ENCODE measurements around the gene TBC1D10A.

- TF ChIP-seq REST (IDR thresholded peaks at IDR 0.05; ENCODE audit: insufficient read depth in 1 of 2, low read depth in 2 of 2, low read length in 2 of 2): no peak
- TF ChIP-seq TAF1 (IDR thresholded peaks at IDR 0.05; ENCODE audit: borderline replicate concordance, insufficient read depth, low read length): no peak
- no peak for TF ChIP-seq SIN3A (IDR thresholded peaks at IDR 0.05; ENCODE audit: borderline replicate concordance, insufficient read depth, low read length)
- TF ChIP-seq POLR2AphosphoS5 (IDR thresholded peaks at IDR 0.05; ENCODE audit: low read depth, low read length): no peak
- no peak for TF ChIP-seq FOXP2 (optimal IDR thresholded peaks at IDR 0.05; ENCODE audit: borderline replicate concordance, extremely low read depth, extremely low read length, insufficient read depth)
Observed at GRCh38 chr22:30284666-30285065, 42.1 kb downstream of the TBC1D10A start.
